Retinal pigment epithelial cell (primary cell): Measurements from ENCODE around the gene TBL3.
A peak's percentile ranks its signal among the peaks of the same experiment; 100 is the strongest.

ENCODE experiments used
- DNase-seq: peaks from one replicate; pipeline ENCODE4 v3.0.0-alpha.2; 2010; ENCODE audit warnings: low read depth
- H3K4me3 ChIP-seq: 2 replicates; pipeline ENCODE4 v1.5.1; 2011; ENCODE audit warnings: mild to moderate bottlenecking, low read length, control low read depth, moderate library complexity
- CTCF ChIP-seq: conservative IDR thresholded peaks from 2 replicates; pipeline ENCODE4 v1.5.1; 2011; ENCODE audit warnings: low read depth, low read length, control low read depth, inconsistent platforms

Gene TBL3

DNA sequence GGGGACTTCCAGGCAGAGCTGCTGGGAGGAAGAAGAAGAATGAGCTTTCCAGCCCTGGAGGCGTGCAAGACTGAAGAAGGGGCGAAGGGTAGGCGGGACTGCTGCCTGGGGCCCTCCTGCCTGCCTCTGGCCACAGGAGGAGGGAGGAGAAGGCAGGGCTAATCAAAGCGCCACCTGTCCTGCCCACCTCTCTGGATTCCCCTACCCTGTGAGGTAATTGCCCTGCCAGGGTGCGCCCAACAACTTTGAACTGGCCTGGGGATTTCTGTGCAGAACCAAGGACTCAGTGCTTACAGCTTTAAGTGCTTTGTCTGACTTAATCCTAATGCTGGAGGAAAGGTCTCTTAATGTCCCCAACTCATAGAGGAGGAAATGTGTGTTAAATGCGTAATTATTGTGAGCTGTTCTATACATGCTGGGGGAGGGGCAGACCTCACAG lies 9.6 kb downstream of the TBL3 start, which contains the start of gene NOXO1:
Gene NOXO1 (minus strand): TSS at position 72 of the 439 bp plus-strand sequence. CDS start 290 bp downstream, outside the sequence.
- DNase-seq = no peak
- no peak within 1 kb of the TSS for H3K4me3 ChIP-seq
- TF ChIP-seq CTCF = no peak

GRCh38 chr16:1982013-1982433 lies 10.2 kb downstream of the TBL3 start:
- no peak overlapping the region for H3K4me3 ChIP-seq
- no peak for DNase-seq

DNA sequence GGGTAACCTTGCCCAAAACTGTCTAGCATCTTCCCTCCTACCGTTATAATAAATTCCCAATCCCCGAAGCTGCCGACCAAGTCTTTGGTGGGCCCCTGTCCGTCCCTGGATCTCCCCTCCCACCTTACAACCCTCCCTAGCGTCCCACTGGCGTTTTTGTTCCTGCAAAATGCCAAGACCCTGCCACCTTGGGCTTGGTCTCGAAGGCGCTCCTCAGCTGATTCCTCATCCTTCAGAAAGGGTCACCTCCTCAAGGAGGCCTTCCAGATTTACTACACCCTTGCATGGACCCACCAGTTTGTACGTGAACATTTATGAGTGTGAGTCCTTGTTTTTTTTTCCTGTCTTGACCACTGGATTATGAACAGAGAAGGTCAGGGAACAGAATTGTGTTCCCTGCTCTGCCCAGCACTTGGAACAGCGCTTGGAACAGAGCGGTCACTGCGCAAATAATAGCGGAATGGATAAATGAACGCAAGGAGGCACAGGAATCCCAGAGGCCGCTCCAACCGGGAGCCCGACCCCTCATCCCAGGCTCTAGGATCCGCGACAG lies 11.2 kb downstream of the TBL3 start:
- peak overlapping the region; percentile 53 for H3K4me3 ChIP-seq
- TF ChIP-seq CTCF = no peak
- no peak for DNase-seq

More at GRCh38 chr16:1982013-1982433, 10.2 kb downstream of the TBL3 start:
- no peak for TF ChIP-seq CTCF

DNA sequence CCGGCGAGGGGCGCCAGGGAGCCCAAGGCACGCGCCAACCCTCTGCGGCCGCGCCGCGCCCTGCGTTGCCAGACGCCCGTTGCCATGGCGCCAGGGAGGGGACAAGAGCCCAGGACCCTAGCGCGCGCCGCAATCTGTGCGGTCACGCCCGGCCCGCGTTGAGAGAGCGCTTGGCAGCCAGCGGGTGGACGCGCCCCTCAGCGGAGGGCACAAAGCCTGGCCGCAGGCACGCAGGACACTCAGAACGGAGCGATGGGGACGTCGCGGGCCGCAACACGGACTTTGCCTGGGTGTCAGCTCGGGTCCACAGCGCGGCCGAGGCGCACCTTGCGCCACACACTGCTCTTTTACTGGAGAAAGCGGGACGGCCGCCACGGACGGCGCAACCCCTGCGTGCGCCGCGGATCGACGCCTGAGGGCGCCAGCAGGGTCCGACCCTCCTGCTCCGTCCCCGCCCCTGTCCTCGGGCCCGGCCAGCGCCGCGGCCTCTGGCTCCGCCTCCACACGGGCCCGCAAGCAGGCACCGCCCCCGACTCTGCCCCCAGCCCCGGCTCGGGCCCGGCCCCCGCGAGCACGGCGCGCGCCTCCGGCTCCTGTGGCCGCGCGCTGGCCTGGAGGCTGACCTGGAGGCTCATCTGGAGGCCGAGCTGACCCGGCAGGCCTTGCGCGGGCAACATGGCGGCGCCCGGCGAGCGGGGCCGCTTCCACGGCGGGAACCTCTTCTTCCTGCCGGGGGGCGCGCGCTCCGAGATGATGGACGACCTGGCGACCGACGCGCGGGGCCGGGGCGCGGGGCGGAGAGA lies 11.9 kb downstream of the TBL3 start, which contains the start of gene GFER:
Gene GFER (plus strand): TSS at position 650 of the 803 bp plus-strand sequence. CDS start 26 bp downstream, at position 676.
- TF ChIP-seq CTCF = peak; percentile 38
- H3K4me3 ChIP-seq = peak within 1 kb of the TSS; percentile 69
- DNase-seq = peak; percentile 68

DNA sequence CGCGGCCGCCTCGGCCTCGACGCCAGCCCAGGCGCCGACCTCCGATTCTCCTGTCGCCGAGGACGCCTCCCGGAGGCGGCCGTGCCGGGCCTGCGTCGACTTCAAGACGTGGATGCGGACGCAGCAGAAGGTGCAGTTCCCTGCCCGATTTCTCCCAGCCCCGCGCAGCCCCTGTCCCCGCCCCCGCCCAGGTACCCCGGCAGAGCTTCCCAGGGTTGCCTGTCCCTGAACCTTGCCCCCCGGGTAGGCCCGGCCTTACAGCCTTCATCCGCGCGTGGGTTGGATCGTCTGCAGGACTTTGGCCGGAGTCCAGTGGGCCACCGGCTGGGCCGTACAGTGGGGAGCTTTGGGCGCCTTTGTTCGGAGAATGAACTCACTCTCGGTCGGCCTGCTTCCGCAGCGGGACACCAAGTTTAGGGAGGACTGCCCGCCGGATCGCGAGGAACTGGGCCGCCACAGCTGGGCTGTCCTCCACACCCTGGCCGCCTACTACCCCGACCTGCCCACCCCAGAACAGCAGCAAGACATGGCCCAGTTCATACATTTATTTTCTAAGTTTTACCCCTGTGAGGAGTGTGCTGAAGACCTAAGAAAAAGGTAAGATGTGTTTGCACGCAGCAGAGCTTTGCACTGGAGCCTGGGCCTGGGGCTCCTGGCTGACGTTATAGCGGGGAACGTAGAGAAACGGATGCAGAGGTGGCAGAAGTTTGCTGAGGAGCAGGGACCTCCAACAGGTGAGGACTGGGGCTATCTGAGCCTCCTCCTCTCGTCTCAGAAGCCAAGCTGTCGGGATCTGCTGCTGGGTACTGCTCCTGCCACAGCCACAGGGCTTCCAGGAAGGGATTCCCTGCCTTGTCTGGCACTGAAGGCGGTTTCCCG lies 12.7 kb downstream of the TBL3 start:
- TF ChIP-seq CTCF = no peak
- peak overlapping the region; percentile 69 for H3K4me3 ChIP-seq
- no peak for DNase-seq

DNA sequence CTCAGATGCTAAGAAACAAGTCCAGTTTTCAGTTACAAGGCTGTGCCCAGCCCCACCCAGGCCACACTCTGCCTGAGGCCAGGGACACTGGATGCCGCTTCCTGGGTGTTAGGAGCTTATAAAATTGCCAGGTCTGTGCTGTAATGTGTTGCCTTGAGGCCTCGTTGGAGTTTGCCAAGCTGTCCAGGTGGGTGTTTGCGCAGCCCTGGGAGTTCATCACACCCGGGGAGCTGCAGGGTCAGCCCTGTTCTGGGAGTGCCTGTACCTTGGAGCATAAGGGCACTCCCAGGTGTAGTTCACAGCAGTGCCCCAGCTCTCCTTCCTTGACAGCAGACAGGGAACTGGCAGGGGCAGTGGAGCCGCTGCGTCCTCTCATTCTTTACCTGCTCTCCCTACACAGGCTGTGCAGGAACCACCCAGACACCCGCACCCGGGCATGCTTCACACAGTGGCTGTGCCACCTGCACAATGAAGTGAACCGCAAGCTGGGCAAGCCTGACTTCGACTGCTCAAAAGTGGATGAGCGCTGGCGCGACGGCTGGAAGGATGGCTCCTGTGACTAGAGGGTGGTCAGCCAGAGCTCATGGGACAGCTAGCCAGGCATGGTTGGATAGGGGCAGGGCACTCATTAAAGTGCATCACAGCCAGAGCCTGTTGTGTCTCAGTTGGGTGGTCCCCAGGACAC lies 13.8 kb downstream of the TBL3 start:
- H3K4me3 ChIP-seq = no peak overlapping the region
- TF ChIP-seq CTCF = no peak
- no peak for DNase-seq
